ENCODE measurements around the gene MTA3. TPM values are rescaled to one million over a fixed set of nuclear protein-coding genes. Genes with fewer than 3 reads are reported as not detected.

MTA3 gene
- total and polyA plus RNA-seq, 10 donors: 11.6 to 42.9 (median 28.5) TPM

- Histone ChIP-seq H3K27ac (no peak overlapping the region), H3K36me3 (peaks cover 0 to 18% (median 0%) of the 10 kb centered on the region in 6 donors), H3K4me3 (no peak overlapping the region), H3K9me3 (no peaks in the 10 kb centered on the region), H3K4me1 (peaks cover 0 to 12% (median 8%) of the 10 kb centered on the region in 6 donors), H3K27me3 (replicated peaks in 1 of 7) (peaks cover 0 to 7% (median under 1%) of the 10 kb centered on the region in 7 donors)
- intact Hi-C loops (cut with DNase I; ENCODE audit: low total_unique reads): no loop called here
- 84 to 95% (median 90%) methylated on average over 3 of the region's 3 CpGs for WGBS, 5 donors
- no peak for DNase-seq
- TF ChIP-seq CTCF (IDR thresholded peaks at IDR 0.05 in 8 of 11, conservative IDR thresholded peaks at IDR 0.05 in 3 of 11) (no peak), POLR2A (IDR thresholded peaks at IDR 0.05) (no peak), POLR2AphosphoS5 (IDR thresholded peaks at IDR 0.05) (no peak)
These were observed 219.0 kb downstream of the MTA3 start for GRCh38 chr2:42787424-42787787.

- no peak for DNase-seq
- Histone ChIP-seq H3K4me1 (peaks cover 0 to 17% (median 8%) of the 10 kb centered on the region in 6 donors), H3K27me3 (replicated peaks in 1 of 7) (peaks cover 0 to 12% (median 6%) of the 10 kb centered on the region in 7 donors), H3K27ac (no peak overlapping the region), H3K9me3 (no peaks in the 10 kb centered on the region), H3K4me3 (no peak overlapping the region), H3K36me3 (peaks cover 0 to 14% (median 0%) of the 10 kb centered on the region in 6 donors)
- TF ChIP-seq POLR2AphosphoS5 (IDR thresholded peaks at IDR 0.05) (no peak), POLR2A (IDR thresholded peaks at IDR 0.05) (no peak), CTCF (IDR thresholded peaks at IDR 0.05 in 8 of 11, conservative IDR thresholded peaks at IDR 0.05 in 3 of 11) (no peak)
- intact Hi-C loops (cut with DNase I; ENCODE audit: low total_unique reads): no loop called here
- WGBS, 5 donors: 56 to 80% (median 75%) methylated on average over 10 to 12 of the region's 12 CpGs
These were observed 219.5 kb downstream of the MTA3 start for GRCh38 chr2:42787788-42788477.

GRCh38 chr2:42788478-42788793, 220.0 kb downstream of the MTA3 start:
- Histone ChIP-seq H3K4me3 (no peak overlapping the region), H3K27ac (no peak overlapping the region), H3K4me1 (peaks cover 0 to 22% (median 12%) of the 10 kb centered on the region in 6 donors), H3K27me3 (replicated peaks in 1 of 7) (peaks cover 0 to 17% (median 7%) of the 10 kb centered on the region in 7 donors), H3K36me3 (peaks cover 0 to 11% (median 0%) of the 10 kb centered on the region in 6 donors), H3K9me3 (no peaks in the 10 kb centered on the region)
- TF ChIP-seq CTCF (IDR thresholded peaks at IDR 0.05 in 8 of 11, conservative IDR thresholded peaks at IDR 0.05 in 3 of 11) (no peak), POLR2AphosphoS5 (IDR thresholded peaks at IDR 0.05) (no peak), POLR2A (IDR thresholded peaks at IDR 0.05) (no peak)
- DNase-seq: no peak
- 73 to 86% (median 75%) methylated on average over 4 to 9 of the region's 9 CpGs for WGBS, 5 donors
- intact Hi-C loops (cut with DNase I; ENCODE audit: low total_unique reads): no loop called here

GRCh38 chr2:42788882-42789281, 220.4 kb downstream of the MTA3 start:
- Histone ChIP-seq H3K9me3 (no peaks in the 10 kb centered on the region), H3K36me3 (peaks cover 0 to 11% (median 0%) of the 10 kb centered on the region in 6 donors), H3K4me3 (no peak overlapping the region), H3K4me1 (peaks cover 0 to 27% (median 16%) of the 10 kb centered on the region in 6 donors), H3K27me3 (replicated peaks in 1 of 7) (peaks cover 0 to 20% (median 7%) of the 10 kb centered on the region in 7 donors), H3K27ac (no peak overlapping the region)
- no peak for TF ChIP-seq CTCF (IDR thresholded peaks at IDR 0.05 in 8 of 11, conservative IDR thresholded peaks at IDR 0.05 in 3 of 11)
- TF ChIP-seq POLR2AphosphoS5 (IDR thresholded peaks at IDR 0.05): no peak
- TF ChIP-seq POLR2A (IDR thresholded peaks at IDR 0.05): no peak
- 61 to 96% (median 74%) methylated on average over 2 to 4 of the region's 4 CpGs for WGBS, 5 donors
- DNase-seq: no peak
- intact Hi-C loops (cut with DNase I; ENCODE audit: low total_unique reads): no loop called here
